Measurements from ENCODE around the gene PMM2.

Gene PMM2

DNA sequence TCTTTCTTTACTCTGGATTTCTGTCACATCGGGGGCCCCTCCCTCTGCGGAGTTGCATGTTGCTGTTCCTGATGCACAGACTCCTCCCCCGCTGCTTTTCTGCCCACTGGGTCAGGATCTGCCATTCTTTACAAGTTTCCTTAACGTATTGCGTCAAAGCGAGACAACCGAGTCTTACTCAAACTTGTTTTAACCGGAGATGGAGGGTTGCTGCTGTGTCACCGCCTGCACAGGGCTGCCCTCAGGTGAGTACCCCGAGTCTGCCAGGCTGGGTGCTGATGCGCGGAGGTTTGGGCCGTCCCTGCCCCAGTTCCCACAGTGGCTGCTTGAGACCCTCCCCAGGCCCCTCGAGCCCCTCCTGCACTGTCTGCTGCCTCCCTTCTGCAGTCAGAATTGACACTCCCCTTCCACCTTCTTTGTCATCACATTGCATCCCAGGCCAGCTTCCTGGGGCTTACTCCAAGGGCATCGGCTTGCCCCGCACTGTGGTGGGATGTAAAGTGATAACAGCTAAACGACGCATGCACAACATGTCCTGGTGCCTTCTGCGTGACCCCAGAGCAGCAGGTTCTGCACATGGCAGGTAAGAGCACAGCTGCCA lies 51.9 kb downstream of the PMM2 start:
- no peak for DNase-seq (ENCODE audit: low read depth in 2 of 3, low spot score in 1 of 3)

DNA sequence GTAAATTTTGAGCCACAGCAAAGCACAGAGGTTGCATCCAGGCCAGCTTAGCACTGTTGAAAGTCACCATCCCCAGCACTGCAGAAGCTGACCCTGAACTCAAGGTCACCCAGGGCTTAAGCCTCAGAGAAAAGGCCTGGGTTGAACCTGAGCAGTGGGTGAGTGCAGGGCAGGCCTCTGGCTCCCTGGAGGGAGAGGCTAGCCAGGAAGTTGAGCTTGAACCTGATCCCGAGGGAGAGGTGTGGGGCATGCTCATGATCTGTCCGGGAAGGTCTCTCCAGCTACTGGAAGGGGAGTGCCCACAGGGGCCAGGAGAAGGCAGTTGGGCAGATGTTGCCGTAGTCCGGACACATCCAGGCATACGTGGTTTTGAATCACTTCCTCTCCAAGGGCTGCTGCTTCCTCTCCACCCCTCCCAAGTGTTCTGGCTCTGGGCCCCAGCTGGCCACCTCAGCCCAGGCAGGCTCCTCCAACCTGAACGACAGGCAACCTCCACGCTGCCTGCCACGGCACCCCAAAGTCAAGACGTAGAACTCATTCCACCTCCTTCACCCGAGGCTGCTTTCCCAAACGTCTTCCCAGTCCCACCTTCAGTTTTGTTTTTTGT lies 52.7 kb downstream of the PMM2 start:
- DNase-seq (ENCODE audit: low read depth in 2 of 3, low spot score in 1 of 3) = no peak

DNA sequence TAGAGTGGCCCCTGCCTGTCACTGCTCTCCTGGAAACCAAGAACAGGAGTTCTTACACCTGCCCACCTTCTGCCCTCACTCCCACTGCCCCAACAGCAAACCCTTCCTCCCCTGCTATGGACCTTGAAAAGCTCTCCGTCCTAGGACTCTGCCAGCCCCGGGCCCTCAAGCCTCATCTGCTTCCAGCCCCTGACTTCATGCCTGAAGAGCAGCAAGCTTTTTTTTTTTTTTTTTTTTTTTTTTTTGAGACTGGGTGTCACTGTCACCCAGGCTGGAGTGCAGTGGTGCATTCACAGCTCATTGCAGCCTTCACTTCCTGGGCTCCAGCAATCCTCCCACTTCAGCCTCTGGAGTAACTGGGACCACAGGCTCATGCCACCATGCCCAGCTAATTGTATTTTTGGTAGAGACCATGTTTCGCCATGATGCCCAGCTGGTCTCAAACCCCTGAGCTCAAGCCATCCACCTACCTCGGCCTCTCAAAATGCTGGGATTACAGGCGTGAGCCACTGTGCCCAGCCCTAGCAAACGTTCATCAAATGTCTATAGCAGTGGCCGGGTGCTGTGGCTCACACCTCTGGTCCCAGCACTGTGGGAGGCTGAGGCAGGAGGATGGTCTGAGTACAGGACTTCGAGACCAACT lies 54.2 kb downstream of the PMM2 start:
- no peak for DNase-seq (ENCODE audit: low read depth in 2 of 3, low spot score in 1 of 3)

DNA sequence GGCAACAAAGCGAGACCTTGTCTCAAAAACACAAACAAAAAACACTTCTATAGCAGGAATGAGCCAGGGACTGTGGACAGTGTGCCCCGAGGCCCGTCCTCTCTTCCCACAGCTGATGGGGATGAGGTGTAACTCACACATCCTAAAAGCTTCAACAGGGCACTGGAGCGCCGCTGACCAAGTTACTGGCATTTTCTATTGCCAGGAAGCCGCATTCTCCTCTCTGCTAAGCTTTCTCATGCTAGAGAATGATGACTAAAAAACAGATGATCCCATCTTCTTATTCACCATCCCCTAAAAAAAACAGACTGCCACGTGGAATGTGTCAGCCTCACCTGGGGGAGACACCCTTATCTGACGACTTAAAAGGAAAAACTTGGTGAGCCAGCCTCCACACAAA lies 54.9 kb downstream of the PMM2 start:
- DNase-seq (ENCODE audit: low read depth in 2 of 3, low spot score in 1 of 3) = no peak

DNA sequence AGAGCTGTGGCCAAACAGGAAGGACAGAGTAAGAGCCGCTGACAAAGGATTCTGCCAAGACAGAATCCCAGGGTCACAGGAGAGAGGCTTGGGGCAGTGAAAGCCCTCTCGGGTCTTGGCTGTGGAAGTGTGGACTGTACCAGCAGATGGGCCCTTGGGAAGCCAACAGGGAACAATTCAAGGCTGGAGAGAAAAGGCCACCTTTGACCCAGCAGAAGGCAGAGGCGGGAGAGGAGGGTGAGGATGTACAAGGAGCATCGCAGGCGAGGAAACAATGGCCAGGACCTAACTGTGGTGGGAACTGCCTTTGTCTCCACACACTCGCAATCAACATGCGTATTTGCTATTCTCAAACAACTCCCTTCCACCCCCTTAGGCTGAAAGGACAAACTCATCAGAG lies 55.5 kb downstream of the PMM2 start:
- no peak for DNase-seq (ENCODE audit: low read depth in 2 of 3, low spot score in 1 of 3)

DNA sequence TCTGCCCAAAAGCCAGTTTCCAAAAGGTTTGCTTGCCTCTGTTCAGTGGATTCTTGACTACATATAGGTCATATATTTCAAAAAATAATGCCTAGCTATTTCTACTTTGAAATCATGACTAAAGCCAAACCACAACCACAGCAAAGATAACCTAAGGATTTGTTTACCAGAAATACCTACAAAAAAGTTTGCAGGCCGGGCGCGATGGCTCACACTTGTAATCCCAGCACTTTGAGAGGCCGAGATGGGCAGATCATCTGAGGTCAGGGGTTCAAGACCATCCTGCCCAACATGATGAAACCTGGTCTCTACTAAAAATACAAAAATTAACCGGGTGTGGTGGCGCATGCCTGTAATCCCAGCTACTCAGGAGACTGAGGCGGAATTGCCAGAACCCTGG lies 56.0 kb downstream of the PMM2 start:
- no peak for DNase-seq (ENCODE audit: low read depth in 2 of 3, low spot score in 1 of 3)

DNA sequence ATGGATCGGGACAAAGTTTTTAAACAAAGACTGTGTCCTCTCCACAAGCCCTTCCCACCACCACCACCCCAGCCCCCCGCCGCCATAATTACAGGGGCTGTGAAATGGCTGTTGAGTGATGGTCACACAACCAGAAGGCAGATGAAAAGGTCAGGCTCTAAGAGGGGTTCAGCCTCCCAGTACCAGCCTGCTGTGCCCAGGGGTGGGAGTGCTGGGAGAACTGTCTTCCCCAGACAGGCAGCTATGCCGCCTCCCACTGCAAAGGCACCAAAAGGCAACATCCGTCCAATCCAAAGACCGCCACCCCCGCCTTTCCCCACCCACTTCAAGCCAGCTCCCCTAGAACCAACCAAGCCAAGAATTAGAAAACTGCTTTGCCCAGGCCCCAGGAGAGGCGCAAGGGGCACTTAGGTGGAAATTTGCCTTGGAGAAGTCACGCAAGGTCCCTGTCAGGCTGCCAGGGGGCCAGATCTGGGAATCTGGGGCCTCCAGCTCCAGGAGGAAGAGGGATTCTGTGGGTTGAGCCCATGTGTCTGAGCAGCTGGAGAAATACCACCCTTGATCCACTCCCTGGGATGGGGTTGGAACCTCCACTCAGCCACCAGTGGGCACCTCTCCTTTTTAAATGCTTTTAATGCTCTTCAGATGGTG lies 56.8 kb downstream of the PMM2 start:
- no peak for DNase-seq (ENCODE audit: low read depth in 2 of 3, low spot score in 1 of 3)

DNA sequence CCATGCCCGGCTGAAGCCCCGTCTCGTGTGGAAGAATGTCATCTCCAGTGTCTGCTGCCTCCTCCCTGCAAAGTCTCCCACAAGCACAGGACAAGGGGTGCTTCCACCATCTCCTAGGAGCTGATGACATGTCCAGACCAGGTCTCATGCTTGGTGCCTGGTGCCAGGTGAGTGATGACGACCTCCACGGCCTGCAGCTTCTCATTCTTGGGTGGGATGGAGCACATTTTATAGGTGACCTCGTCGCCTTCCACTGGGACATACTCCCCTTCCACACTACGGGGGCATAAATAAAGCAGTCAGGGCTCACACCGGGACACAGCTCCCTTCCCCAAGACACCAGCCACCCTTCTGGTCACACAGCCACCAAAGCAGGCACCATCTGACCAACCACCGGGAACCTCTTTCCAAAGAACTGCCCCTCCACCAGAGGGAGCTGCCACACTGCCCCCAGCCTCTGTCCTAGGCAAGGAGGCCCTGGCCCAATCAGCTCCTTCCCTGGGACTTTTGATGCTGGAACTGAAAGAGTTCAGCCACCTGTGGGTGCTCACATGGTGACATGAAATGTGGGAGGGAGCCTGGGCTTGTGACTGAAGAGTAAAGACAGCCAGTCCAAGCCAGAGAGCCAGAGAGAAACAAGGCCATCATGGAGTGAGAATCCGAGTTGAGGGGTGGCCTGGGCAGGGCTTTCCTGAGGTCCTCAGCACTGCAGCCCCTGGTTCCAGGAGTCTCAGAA lies 57.6 kb downstream of the PMM2 start:
- no peak for DNase-seq (ENCODE audit: low read depth in 2 of 3, low spot score in 1 of 3)

DNA sequence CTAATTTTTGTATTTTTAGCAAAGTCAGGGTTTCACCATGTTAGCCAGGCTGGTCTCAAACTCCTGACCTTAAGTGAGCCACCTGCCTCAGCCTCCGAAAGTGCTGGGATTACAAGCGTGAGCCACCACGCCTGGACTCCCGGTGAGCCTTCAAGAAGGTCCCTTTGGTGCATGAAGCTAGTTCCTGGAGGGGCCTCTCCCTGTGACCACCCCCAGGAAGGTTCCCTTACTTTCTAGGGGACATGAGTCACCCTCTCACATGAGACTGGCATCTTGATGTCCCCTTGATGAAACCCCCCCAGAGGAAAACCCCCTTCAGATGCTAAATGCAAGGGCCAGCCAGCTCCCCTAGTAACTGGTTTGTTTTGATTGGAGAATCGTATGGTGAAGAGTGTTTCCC lies 58.3 kb downstream of the PMM2 start:
- no peak for DNase-seq (ENCODE audit: low read depth in 2 of 3, low spot score in 1 of 3)

DNA sequence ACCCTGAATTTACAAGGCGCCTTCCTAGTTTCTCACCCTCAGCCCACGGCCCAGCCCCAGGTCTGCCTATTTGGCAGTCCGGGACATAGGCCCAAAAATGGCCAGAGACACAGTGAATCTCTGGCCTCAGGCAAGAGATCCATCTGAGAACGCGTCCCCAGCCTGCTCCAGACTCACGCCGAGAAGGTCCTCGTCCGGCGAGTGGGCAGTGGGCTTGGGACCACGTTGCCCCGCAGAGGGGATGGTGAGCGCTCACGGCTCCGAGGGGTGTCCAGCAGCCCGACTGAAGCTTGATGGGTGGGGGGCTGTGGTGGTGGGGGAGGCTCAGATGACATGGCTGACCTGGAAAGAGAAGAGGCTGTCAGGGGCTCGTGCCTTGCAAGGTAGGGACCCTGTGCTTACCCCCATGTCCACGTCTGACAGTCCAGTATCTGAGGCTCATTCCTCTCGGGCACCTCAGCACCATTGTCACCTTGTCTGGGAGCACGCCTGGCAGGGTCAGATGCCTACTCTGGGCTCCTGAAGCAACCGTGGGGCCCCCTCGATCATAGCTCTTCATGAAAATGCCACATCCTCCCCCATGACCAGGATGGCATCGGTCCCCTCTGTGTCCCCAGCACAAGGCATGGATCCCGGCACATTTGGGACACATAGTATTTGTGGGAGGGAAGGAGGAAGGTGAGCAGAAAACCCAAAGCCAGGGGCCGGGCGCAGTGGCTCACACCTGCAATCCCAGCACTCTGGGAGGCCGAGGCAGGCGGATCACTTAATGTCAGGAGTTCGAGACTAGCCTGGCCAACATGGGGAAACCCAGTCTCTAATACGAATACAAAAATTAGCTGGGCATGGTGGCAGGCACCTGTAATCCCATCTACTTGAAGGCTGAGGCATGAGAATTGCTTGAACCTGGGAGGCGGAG lies 61.6 kb downstream of the PMM2 start:
- DNase-seq (ENCODE audit: low read depth in 2 of 3, low spot score in 1 of 3) = no peak

DNA sequence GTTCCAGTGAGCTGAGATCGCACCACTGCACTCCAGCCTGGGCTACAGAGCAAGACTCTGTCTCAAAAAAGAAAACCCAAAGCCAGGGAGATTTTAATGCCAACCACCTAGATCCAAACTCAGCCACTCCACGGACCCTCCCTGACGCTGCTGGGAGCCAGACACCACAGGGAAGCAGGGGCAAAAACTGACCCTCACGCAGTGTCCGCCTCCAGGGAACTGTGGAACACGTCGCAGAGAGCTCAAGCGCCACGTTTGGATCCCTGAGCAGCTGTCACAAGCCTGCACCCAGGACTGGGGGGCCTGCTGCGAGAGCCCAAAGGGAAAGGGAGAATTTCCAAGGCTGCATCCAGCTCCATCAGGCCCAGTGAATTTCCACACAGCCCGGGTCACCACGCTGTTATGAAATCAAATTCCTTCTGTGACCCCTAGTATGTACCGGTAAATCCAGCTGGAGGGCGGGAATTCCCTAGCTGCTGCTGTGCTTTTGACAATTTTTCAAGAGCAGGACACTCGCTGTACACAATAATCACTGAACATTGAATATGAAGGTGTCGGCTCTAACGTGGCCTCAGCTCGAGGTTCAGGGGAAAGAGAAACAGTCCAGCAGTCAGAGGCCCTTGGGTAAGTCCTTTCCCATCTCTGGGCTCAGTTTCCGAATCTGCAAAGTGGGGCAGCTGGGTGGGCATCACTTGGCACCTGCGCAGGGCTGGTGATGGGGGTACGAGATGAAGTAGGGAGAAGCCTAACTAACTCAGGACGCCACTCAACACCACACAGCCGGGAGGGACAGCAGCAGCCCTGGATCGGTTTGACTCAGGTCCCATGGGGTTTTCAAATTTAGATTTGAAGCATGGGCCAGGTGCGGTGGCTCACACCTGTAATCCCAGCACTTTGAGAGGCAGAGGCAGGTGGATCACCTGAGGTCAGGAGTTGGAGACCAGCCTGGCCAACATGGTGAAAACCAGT lies 62.6 kb downstream of the PMM2 start:
- DNase-seq (ENCODE audit: low read depth in 2 of 3, low spot score in 1 of 3) = no peak

DNA sequence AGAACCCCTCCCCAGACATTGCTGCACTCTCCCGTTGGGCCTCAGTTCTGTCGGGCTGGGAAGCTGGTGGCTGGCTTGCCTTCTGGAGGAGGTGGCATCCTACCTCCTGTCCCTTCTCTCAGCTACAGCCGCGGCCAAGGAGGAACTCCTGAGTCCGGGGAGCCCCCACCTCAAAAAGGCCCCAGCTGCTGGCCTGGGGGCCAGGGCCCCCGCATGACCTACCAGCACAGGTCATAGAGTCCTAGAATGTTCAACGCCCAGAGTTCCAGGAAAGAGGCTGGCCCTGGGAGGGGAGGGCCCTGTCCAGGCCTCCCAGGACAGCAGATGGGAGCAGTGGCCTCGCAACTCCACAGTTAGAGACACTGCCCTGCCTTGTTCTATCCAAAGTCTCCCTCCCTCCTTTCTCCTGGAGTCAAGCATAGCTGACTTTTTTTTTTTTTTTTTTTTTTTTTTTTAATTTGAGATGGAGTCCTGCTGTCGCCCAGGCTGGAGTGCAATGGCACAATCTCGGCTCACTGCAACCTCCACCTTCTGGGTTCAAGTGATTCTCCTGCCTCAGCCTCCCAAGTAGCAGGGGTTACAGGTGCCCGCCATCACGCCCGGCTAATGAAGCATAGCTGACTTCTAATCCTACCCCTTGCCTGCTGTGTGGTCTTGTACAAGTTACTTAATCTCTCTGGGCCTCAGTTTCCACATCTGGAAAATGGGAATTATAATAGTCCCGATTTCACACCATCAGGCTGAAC lies 64.1 kb downstream of the PMM2 start:
- DNase-seq (ENCODE audit: low read depth in 2 of 3, low spot score in 1 of 3) = no peak

DNA sequence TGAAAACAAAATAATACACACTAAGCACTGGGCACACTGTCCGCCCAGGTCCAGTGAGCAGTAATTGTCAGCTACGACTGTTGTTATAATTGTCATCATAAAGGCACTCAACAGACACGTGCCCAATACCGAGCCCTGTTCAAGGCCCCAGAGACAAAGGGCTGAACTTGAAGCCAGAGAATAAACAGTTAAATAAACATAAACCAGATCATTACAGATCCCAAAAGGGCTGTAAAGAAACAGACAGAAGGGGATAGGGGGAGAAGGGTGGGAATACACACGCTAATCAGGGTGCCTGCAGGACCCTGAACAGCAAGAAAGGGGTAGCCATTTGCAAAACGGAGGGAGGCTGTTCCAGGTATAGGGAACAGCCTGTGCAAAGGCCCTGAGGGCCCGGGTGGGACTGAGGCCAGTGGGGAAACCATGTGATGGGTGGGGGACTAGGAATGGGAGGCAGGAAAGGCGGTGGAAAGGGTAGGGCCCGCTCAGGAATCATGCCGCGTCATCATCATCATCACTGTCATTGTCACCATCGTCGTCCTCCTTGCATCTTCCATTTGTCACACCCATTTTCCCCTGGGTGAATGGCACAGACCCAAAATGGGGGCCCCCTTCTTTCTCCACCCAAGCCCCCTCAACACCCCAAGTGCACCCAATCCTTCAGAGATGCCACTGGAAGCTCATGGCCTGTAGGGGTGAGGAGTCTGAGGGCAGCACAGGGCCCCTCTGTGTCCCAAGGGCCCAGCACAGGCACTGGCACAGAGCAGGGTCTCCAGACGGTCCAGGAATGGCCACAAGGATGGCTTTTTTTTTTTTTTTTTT lies 64.9 kb downstream of the PMM2 start:
- DNase-seq (ENCODE audit: low read depth in 2 of 3, low spot score in 1 of 3) = no peak

DNA sequence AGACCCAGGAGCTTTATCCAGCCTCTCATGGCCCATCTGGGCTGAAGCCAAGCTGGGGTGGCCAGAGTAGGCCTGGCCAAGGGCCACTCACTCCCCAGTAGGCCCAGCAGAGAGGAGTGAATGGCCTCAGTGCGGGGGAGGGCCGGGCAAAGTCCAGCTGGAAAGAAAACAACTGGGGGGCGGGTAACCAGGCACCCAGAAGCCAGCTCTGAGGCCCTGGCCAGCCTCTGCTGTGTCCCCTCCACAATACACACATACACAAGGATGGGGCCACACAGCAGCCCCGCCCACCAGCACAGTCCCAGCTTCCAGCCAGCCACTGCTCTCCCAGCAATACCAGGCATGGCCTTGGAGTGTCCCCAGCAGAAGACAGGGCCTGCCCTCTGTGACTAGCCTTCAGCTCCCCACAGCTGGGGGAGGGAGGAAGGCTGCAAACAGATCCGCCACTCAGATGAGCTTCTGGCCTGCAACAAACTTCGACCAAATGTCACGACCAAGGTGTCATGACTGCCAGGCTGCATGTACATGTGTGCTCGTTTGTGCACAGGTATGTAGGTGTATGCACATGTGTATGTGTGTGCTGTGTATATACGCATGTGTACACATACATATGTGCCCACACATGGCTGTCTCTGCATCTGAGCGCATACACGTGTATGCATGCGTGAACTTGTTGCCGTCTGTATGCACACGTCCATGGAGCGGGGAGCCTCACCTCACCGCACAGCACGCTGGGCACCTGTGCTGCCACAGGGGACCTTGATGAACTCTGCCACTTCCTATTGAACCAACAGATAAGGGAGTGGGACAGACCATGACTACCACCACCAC lies 66.2 kb downstream of the PMM2 start:
- DNase-seq (ENCODE audit: low read depth in 2 of 3, low spot score in 1 of 3) = no peak

DNA sequence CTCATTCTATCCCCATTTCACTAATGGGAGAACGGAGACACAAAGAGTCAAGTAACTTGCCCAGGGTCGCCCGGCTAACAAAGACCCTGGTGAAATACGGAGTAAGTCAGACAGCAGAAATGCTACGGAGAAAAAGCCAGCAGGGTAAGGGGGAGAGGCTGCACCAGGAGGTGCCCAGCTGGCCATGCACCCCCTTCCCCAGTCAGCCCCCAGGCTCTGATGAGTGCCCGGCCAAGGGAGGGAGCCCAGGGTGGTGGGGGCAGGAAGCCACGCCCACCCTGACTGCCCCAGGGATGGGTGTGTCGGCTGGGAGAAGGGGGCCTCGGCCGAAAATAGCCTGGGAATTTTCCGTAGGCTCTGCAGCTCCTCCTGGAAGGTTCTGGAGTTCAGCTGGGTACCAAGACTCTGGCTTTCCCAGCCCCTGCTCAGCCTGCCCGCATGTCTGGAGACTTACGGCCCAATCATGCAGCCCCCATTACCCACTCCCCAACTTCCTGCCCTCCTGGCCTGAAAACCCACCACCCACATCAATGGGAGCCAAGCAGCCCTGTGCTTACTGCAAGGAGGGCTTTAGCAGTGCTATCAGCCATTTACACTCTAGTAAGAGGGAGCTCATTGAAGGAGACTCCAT lies 67.0 kb downstream of the PMM2 start:
- DNase-seq (ENCODE audit: low read depth in 2 of 3, low spot score in 1 of 3) = no peak

DNA sequence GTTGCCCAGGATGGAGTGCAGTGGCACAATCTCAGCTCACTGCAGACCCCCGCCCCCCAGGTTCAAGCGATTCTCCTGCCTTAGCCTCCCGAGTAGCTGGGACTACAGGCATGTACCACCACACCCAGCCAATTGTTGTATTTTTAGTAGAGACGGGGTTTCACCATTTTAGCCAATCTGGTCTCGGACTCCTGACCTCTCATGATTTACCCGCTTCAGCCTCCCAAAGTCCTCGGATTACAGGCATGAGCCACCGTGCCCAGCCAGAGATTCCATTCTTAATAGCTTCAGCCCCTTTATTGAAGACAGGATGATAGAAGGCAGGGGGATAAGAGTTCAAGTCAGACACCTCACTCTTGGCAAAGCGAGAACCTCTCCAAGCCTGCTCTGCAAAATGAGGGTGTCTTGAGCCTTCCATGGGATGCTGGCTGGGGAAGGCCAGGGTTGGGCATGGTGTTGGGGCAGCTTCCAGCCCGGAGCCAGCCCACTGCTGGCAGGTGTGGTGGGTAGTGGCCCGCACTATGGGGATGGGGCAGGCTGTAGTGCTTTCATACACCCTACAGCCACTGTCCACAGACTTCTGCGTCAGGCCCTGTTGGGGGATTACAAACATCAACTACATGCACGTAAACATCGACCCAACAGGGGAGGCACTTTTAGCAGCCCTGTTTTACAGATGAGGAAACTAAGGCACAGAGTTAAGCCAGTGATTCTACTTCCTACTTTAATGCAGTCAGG lies 67.7 kb downstream of the PMM2 start:
- DNase-seq (ENCODE audit: low read depth in 2 of 3, low spot score in 1 of 3) = no peak

Data from stimulated activated CD4-positive, alpha-beta T cell treated with anti-CD3 and anti-CD28 coated beads, Interleukin-12 subunit alpha, Interleukin-12 subunit beta, amount 100 ng/mL, for 48 hours (primary cell).